Cardiac septum (tissue), 1 donor: ENCODE data around the gene RAP1GDS1. TPM values are rescaled to one million over a fixed set of nuclear protein-coding genes. Genes with fewer than 3 reads are reported as not detected.
"Not testable (repeated sequence)": the region's sequence is repeated elsewhere in the genome, so short reads cannot be mapped to it uniquely, and the experiment has no call there.

Experiments used
- DNase-seq: peaks from one replicate; pipeline ENCODE4 v3.0.0-alpha.2; 2020; ENCODE audit warnings: low spot score
- intact Hi-C: fragments of 100-400 bp; cut with DNase I; formaldehyde crosslinking; loops from one replicate; pipeline ENCODE4 v1.14.0; 2022
- total RNA-seq: library from RNA; stranded (reverse); fragmentation: NEBNext Ultra II Directional; extraction: Animal tissue kit (Norgen Biotek cat#: 25700); gene quantifications from one replicate; pipeline ENCODE4 v1.2.1, GENCODE V29; 2021
- donor health status: DM: no; HTN: no; CAD: no.

Gene RAP1GDS1
- total RNA-seq, 1 donor from 2014 or later = 18.9 TPM

- intact Hi-C loops = no loop called here
- no peak for DNase-seq
Measured at GRCh38 chr4:98406819-98407218, 145.6 kb downstream of the RAP1GDS1 start.

DNA sequence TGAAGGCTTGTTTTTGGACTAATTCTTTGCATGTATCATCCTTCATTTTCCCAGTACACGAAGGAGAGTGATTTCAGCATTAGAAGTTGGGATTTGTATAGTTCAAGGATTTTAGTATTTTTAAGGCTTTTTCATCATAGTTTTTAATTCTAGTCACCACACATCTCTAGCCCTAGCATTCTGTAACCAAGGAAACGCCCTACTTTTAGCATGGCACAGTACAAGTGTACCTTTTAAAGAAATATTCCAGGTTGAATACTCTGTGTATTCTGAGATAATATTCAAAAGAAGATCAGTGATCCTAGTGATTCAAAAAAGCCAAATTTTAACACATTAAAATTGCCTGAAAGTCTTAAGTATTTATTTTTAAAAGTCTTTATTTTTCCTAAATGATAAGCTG lies 150.5 kb downstream of the RAP1GDS1 start:
- intact Hi-C loops = no loop called here
- no peak for DNase-seq

DNA sequence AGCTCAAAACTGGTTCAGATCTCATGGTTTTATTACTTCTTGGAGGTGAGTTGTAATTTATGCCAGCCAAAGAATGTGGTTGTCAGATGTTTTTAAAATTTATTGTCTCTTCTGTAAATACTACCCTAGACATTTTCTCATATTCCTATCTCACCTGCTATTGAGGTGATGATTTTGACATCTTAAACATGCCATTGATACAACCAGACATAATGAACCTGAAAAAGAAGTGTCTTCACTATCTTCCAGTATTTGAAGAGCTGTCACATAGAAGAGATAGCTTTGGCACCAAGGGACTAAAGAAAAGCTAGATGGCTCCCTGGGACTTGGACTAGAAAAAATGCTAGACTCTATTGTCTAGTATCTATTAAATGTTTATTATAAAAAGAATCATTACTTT lies 155.7 kb downstream of the RAP1GDS1 start:
- no peak for DNase-seq
- intact Hi-C loops = no loop called here

DNA sequence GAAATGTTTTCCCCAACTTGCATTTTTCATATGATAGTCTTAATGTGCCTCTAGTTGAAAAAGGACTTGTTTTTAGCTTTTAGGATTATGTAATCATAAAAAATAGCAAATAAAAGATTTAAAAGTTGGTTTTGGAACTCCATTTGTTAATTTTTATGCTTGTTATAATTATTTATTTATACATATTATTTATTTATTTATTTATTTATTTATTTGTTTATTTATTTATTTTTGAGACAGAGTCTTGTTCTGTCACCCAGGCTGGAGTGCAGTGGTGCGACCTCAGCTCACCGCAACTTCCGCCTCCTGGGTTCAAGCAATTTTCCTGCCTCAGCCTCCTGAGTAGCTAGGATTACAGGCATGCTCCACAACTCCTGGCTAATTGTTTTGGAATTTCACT lies 159.0 kb downstream of the RAP1GDS1 start:
- intact Hi-C loops, DNase-seq: not testable (repeated sequence)

DNA sequence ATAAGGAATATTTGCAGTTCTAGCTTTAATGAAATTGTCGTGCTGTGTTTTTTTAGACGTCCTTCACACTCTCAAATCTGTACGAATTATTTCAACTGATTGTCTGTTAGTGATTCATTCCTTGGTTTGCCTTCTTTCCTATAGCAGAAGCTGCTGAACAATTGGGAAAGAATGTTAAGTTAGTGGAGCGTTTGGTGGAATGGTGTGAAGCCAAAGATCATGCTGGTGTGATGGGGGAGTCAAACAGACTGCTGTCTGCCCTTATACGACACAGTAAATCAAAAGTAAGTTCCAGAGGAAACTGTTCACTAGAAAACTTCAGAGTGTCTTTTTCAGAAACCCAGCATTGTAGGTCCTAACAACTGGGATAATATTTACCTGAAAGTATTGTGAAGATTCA lies 159.9 kb downstream of the RAP1GDS1 start:
- intact Hi-C loops = no loop called here

DNA sequence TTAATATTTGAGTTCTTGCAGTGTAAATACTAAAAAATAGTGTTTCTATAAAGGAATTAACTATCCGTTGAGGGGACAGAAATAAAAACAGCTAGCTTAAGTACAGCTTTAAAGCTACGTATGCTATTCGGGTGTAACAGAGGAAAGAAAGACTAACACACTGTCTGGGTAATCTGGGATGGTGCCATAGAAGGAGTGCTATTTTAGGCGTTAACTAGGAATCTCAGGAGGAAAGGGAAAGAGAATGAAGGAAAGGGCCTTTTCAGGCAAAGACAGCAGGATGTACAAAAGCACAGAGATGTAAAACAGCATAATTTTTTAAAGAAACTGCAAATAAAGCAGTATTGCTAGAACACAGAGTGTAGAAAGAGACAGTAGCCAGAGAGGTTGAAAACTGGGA lies 161.8 kb downstream of the RAP1GDS1 start:
- no peak for DNase-seq
- intact Hi-C loops = no loop called here

More for the DNA sequence above, 159.9 kb downstream of the RAP1GDS1 start:
- DNase-seq = no peak

DNA sequence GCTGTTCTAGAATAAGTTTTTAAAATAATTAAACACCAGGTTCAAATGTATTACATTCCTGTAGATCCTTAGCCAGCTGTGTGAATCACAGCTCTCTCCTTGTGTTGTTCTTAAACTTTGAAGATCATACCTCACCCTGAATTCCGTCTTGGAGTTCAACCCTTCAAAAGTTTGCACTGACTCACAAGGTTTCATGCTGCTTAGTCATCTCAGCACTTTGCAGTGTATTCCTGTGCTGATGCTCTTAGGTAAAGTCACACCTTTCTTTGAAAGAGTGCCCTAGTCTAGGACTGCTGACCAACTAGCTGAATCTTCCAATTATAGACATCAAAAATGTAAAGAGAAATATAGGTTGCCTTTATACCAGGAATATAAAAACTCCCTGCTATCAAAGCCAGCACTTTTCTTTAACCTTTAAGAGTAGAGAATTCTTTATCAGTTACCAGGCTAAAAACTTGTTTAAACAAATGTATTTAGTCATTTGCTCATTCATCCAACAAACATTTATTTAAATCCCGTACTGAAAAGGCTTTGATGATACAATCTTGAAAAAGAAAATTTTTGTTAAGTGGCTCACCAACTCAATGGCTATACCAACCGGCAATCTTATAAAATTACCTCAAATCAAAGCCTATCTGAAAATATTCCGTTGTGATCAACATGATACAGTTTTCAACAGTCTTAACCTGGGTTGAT lies 169.7 kb downstream of the RAP1GDS1 start:
- intact Hi-C loops = no loop called here
- DNase-seq = no peak

- no peak for DNase-seq
Measured at GRCh38 chr4:98433691-98434090, 172.5 kb downstream of the RAP1GDS1 start.

DNA sequence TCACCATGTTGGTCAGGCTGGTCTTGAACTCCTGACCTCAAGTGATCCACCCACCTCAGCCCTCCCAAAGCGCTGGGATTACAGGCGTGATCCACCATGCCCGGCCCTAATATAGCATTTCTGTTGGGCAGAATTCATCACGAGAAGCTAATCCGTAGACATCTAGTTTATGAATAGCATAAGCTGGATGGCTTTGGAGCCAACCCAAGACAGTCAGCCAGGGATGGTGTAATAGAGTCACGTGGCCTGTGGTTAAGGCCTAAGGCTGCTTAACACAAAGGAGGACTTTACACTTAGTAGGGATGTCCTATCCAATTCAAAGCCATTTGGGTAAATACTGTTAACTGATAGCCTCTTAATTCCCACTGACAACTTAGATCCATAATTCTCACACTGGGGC lies 173.6 kb downstream of the RAP1GDS1 start:
- intact Hi-C loops = no loop called here
- no peak for DNase-seq

More at GRCh38 chr4:98433691-98434090, 172.5 kb downstream of the RAP1GDS1 start:
- intact Hi-C loops = no loop called here

GRCh38 chr4:98444371-98444770 lies 183.2 kb downstream of the RAP1GDS1 start:
- intact Hi-C loops = loop anchor here (10.0 kb wide), 1 partner anchor 270 kb away; no protein-coding TSS in a partner anchor
- no peak for DNase-seq

DNA sequence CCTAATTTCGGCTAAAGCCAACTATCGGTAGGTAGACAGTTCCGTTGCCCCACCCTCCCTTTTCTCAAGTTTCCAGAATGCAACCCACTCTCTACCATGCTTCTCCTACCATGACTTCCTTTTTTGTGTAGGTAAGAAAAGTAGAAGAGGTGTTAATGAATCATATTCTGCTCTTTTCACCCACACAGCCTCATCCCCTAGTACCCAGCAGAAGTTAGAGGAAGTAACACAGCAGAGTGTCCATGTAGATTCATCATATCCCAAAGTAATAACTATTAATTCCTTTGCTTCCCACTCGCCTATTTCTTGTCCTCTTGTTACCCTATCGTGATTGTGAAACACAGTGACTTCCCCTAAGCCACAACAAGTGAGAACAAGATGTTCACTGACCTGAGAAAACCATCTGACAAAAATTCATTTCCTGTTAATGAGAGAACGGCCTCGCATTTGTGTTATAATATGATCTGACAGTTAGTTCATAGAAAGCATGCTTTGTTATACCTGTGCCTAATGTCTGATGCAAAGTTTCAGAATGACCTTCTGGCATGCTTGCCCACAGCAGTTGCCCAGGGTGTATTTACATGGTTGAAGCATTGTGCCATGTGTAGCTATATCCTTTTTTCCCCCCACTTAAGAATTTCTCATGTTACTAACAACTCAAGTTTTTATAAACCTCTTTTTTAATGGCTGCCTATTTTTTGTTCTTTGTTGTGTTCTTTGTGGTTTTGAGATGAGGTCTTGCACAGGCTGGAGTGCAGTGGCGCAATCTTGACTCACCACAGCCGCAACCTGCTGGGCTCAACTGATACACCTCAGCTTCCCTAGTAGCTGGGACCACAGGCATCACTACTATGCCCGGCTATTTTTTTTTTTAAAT lies 185.6 kb downstream of the RAP1GDS1 start:
- intact Hi-C loops = loop anchor here (10.0 kb wide), 1 partner anchor 272 kb away; no protein-coding TSS in a partner anchor
- no peak for DNase-seq

DNA sequence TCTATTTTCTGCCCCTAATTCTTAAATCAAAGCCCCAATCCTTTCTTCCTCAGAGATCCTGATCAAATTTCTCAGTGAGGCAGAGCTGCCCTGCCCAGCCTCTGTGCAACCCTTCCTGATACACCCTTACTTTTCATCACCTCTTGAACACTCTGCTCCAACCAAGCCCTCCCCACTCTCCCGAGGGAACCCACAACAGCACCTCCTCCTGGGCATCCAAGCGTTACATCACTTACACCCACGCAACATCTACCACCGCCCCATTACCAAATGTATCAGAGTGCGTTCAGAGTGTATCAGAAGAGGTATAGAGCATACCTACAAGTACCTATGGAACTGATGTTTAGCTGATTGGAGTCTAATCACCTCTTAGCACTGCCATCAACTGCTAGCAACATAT lies 186.5 kb downstream of the RAP1GDS1 start:
- intact Hi-C loops = loop anchor here (10.0 kb wide), 1 partner anchor 273 kb away; no protein-coding TSS in a partner anchor
- no peak for DNase-seq

DNA sequence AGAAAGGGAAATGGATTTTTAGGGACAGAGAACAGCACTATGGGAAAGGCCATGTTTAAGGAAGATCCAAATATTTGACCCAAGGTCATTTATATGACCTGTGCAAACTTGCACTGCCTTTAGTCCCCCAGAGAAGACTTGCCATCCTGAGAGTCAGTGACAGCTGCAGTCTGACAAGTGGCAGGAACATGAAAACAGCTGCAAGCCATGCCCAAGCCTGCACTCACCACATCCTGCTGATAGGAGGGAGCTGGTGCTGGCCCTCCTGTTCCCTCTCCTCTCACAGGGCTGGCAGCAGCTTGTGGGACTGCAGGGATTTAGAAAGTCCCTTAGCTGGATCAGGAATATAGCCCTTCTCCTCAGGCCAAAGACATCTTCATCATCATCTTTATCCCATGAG lies 187.7 kb downstream of the RAP1GDS1 start:
- DNase-seq = no peak
- intact Hi-C loops = loop anchor here (10.0 kb wide), 1 partner anchor 274 kb away; no protein-coding TSS in a partner anchor

DNA sequence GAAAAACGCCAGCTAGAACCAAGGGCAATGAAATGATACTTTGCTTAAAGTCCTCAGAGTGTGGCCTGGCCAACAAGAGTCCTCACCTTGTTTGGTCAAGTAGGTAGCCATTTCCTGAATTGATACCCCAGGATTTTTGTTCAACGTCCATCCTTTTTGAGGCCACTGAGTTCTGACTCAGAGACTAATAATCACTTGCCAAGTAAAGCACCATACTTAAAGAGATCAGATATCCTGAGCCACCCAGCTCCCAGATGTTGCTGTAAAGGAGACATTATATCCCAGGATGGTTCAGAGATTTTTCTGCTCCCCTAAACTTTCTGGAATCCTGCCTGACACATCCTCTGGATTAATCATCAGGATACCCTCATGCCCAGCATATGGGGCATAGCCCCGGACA lies 190.9 kb downstream of the RAP1GDS1 start:
- no peak for DNase-seq
- intact Hi-C loops = no loop called here

DNA sequence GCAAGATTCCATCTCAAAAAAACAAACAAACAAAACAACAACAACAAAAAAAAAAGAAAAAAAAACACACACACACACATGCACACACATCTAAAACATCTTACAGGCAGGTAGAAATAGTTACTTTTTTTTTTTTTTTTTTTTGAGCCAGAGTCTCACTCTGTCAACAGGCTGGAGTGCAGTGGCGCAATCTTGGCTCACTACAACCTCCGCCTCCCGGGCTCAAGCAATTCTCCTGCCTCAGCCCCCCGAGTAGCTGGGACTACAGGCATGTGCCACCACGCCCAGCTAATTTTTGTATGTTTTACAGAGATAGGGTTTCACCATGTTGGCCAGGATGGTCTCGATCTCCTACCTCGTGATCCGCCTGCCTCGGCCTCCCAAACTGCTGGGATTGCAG lies 196.2 kb downstream of the RAP1GDS1 start:
- DNase-seq, intact Hi-C loops: not testable (repeated sequence)

GRCh38 chr4:98461121-98461865 lies 200.1 kb downstream of the RAP1GDS1 start:
- intact Hi-C loops, DNase-seq: not testable (repeated sequence)

DNA sequence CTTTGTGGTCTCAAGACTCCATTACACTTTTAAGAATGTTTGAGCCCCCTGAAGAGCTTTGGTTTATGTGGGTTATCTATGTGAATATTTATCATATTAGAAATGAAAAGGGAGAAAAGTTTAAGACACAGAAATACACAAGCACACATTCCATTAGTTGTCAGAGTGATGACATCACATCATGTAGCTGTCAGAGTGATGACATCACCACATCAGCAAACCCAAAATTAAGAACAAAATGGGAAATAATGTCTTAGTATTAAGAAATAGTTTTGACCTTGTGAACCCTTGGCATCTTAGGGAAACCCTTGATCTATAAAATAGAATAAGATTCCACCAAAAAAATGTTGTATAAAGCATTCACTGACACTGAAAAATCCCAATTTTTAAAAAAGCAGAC lies 201.3 kb downstream of the RAP1GDS1 start:
- intact Hi-C loops = no loop called here
- no peak for DNase-seq

DNA sequence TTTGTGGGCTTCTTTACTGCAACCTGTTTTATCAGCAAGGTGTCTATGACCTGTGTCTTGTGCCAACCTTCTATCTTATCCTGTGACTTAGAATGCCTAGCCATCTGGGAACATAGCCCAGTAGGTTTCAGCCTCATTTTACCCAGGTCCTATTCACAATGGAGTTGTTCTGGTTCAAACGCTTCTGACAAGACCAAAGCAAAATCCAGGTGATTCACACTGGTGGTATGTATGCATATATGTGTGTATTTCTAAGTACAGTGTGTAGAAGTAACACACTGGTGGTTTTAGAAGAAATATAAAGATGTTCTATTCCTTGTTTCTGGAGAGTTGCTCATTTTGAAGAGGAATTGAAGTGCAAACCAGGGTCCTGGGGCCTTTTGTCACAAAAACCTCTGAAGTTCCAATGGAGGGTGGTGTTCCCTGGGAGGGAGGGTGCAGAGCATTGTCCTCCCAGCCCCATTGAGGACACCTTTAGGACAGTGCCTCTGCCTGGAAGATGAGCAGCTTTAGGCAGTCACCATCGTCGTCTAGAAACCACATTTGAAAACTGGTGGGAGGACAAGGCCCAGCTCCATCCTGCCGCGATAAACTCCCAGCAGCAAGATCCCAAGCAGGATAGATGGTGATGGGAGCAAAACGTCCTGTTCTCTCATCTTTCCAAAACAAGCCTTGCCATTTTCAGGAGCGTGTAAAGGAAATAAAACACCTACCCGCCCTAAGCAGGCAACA lies 205.8 kb downstream of the RAP1GDS1 start:
- intact Hi-C loops = loop anchor here (5.0 kb wide), 3 partner anchors 190 to 940 kb away; partner anchors contain the start of gene TSPAN5
- DNase-seq = no peak

DNA sequence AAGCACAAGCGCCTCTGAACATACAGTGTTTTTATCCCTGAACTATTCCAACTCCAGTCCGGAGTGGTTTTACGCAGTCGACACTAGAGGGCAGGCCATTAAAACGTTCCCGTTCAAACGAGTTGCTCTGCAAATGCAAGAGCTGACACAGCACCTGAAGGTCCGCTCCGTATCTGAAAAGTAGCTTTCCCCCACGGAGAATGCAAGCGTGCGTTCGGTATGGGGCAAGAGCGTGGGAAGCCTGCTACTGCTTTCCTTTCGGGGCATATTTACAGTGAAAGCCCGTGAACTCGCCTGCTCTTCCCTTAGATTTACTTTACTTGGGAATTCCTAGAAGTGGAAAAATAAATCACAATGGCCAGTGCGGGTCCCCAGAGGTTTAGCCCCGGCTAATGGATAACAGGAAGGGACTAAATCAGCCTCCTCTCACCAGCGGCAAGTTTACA lies 206.5 kb downstream of the RAP1GDS1 start:
- no peak for DNase-seq
- intact Hi-C loops = loop anchor here (1.0 to 5.0 kb wide), 4 partner anchors 190 to 940 kb away; partner anchors contain the start of gene TSPAN5
